GM23338 (cell line): ENCODE measurements around the gene NUP42.

Experiments used
- EZH2 ChIP-seq: fragments of 200-600 bp; sonication (generic); IDR thresholded peaks from one replicate; pipeline ENCODE4 v1.8.0; 2017; ENCODE audit warnings: antibody characterized with exemption, mild to moderate bottlenecking, low read depth; ENCODE audit not compliant: unreplicated experiment
- POLR2AphosphoS5 ChIP-seq: IDR thresholded peaks from 2 replicates; pipeline ENCODE4 v1.6.1; 2016; ENCODE audit warnings: antibody characterized with exemption, low read depth
- TF ChIP-seq, protein P1 (sequence below), 2 experiments: fragments of 200-600 bp in 1 of 2; sonication (generic) in 1 of 2; conservative IDR thresholded peaks; 2 replicates each; pipeline versions ENCODE4 v1.5.1 to v1.6.1; 2016 to 2017; ENCODE audit warnings: antibody characterized with exemption in 2 of 2, low read depth in 2 of 2, mild to moderate bottlenecking in 2 of 2, moderate library complexity in 1 of 2
- TF ChIP-seq, protein P2 (sequence below): IDR thresholded peaks from one replicate; pipeline ENCODE4 v1.6.1; 2018; ENCODE audit warnings: antibody characterized with exemption; ENCODE audit not compliant: unreplicated experiment

DNA sequence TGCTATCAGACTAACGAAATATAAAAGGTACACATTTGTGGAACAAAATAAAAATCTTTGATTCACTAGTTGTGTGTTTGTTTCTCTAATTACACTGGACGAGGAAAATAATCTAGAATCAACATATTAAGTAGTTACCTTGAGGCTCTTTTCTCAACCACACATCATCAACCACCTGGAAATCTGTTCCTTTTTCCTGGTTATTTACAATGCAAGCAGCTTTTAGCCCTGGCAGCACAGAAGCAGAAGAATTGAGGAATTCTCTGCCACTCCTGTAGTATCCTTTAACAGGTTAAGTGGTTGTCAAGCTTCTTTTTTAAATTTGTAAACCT is 23.7 kb downstream of the NUP42 start:
- TF ChIP-seq, protein P1, sequence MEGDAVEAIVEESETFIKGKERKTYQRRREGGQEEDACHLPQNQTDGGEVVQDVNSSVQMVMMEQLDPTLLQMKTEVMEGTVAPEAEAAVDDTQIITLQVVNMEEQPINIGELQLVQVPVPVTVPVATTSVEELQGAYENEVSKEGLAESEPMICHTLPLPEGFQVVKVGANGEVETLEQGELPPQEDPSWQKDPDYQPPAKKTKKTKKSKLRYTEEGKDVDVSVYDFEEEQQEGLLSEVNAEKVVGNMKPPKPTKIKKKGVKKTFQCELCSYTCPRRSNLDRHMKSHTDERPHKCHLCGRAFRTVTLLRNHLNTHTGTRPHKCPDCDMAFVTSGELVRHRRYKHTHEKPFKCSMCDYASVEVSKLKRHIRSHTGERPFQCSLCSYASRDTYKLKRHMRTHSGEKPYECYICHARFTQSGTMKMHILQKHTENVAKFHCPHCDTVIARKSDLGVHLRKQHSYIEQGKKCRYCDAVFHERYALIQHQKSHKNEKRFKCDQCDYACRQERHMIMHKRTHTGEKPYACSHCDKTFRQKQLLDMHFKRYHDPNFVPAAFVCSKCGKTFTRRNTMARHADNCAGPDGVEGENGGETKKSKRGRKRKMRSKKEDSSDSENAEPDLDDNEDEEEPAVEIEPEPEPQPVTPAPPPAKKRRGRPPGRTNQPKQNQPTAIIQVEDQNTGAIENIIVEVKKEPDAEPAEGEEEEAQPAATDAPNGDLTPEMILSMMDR (conservative IDR thresholded peaks at IDR 0.05; ENCODE audit: low read depth in 2 of 2): no peak
- TF ChIP-seq, protein P2, sequence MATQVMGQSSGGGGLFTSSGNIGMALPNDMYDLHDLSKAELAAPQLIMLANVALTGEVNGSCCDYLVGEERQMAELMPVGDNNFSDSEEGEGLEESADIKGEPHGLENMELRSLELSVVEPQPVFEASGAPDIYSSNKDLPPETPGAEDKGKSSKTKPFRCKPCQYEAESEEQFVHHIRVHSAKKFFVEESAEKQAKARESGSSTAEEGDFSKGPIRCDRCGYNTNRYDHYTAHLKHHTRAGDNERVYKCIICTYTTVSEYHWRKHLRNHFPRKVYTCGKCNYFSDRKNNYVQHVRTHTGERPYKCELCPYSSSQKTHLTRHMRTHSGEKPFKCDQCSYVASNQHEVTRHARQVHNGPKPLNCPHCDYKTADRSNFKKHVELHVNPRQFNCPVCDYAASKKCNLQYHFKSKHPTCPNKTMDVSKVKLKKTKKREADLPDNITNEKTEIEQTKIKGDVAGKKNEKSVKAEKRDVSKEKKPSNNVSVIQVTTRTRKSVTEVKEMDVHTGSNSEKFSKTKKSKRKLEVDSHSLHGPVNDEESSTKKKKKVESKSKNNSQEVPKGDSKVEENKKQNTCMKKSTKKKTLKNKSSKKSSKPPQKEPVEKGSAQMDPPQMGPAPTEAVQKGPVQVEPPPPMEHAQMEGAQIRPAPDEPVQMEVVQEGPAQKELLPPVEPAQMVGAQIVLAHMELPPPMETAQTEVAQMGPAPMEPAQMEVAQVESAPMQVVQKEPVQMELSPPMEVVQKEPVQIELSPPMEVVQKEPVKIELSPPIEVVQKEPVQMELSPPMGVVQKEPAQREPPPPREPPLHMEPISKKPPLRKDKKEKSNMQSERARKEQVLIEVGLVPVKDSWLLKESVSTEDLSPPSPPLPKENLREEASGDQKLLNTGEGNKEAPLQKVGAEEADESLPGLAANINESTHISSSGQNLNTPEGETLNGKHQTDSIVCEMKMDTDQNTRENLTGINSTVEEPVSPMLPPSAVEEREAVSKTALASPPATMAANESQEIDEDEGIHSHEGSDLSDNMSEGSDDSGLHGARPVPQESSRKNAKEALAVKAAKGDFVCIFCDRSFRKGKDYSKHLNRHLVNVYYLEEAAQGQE: no peak
- TF ChIP-seq EZH2 (no peak), POLR2AphosphoS5 (no peak)
